Muscle layer of colon (tissue), 2 donors: ENCODE results near the gene ANK2.

Experiments
- H3K27ac ChIP-seq: one replicate; pipeline ENCODE4 v1.7.0; 2013; ENCODE audit warnings: low read depth, mild to moderate bottlenecking, low read length, moderate library complexity
- H3K27me3 ChIP-seq, 2 donors: one replicate each; pipeline ENCODE4 v1.7.0; 2013; ENCODE audit warnings: low read length in 2 of 2, mild to moderate bottlenecking in 2 of 2; ENCODE audit not compliant: insufficient read depth in 2 of 2, control insufficient read depth in 1 of 2
- H3K36me3 ChIP-seq: one replicate; pipeline ENCODE4 v1.7.0; 2013; ENCODE audit warnings: mild to moderate bottlenecking, low read length; ENCODE audit not compliant: insufficient read depth
- H3K4me1 ChIP-seq: one replicate; pipeline ENCODE4 v1.7.0; 2013; ENCODE audit warnings: mild to moderate bottlenecking, low read length; ENCODE audit not compliant: insufficient read depth
- H3K4me3 ChIP-seq, 2 donors: one replicate each; pipeline ENCODE4 v1.7.0; 2013; ENCODE audit warnings: low read length in 2 of 2, low read depth in 1 of 2, mild to moderate bottlenecking in 1 of 2, moderate library complexity in 1 of 2
- H3K9ac ChIP-seq: one replicate; pipeline ENCODE4 v1.7.0; 2013; ENCODE audit warnings: low read length
- H3K9me3 ChIP-seq: one replicate; pipeline ENCODE4 v1.7.0; 2013; ENCODE audit warnings: mild to moderate bottlenecking, low read length
- donor health status: abdominal sarcoma.
- donor health status: Adenocarcinoma of cecum.

Gene ANK2

GRCh38 chr4:113350576-113350975, 301.1 kb downstream of the ANK2 start:
- Histone ChIP-seq H3K9ac (no peak overlapping the region), H3K27me3 (no peaks in the 10 kb centered on the region), H3K4me1 (no peaks in the 10 kb centered on the region), H3K4me3 (no peak overlapping the region), H3K27ac (no peak overlapping the region), H3K36me3 (peaks cover 22% of the 10 kb centered on the region), H3K9me3 (no peaks in the 10 kb centered on the region)

- H3K4me1 ChIP-seq: no peaks in the 10 kb centered on the region
- H3K4me3 ChIP-seq: no peak overlapping the region
- peaks cover 14% of the 10 kb centered on the region for H3K36me3 ChIP-seq
- no peaks in the 10 kb centered on the region for H3K27me3 ChIP-seq
- H3K9ac ChIP-seq: no peak overlapping the region
- no peak overlapping the region for H3K27ac ChIP-seq
- no peaks in the 10 kb centered on the region for H3K9me3 ChIP-seq
Observed at GRCh38 chr4:113355550-113356371, 306.3 kb downstream of the ANK2 start.

- Histone ChIP-seq H3K36me3 (peaks cover 14% of the 10 kb centered on the region), H3K4me3 (no peak overlapping the region), H3K27me3 (no peaks in the 10 kb centered on the region), H3K9ac (no peak overlapping the region), H3K27ac (no peak overlapping the region), H3K4me1 (no peaks in the 10 kb centered on the region), H3K9me3 (no peaks in the 10 kb centered on the region)
Observed at GRCh38 chr4:113356453-113356852, 307.0 kb downstream of the ANK2 start.

GRCh38 chr4:113358784-113359183, 309.3 kb downstream of the ANK2 start:
- Histone ChIP-seq H3K27me3 (no peaks in the 10 kb centered on the region), H3K4me1 (no peaks in the 10 kb centered on the region), H3K27ac (no peak overlapping the region), H3K9ac (no peak overlapping the region), H3K4me3 (no peak overlapping the region), H3K36me3 (peaks cover 21% of the 10 kb centered on the region), H3K9me3 (no peaks in the 10 kb centered on the region)

GRCh38 chr4:113365377-113365776, 315.9 kb downstream of the ANK2 start:
- no peak overlapping the region for H3K4me3 ChIP-seq
- H3K27ac ChIP-seq: no peak overlapping the region
- H3K9ac ChIP-seq: no peak overlapping the region
- H3K36me3 ChIP-seq: peaks cover 47% of the 10 kb centered on the region
- H3K9me3 ChIP-seq: no peaks in the 10 kb centered on the region
- H3K4me1 ChIP-seq: no peaks in the 10 kb centered on the region
- no peaks in the 10 kb centered on the region for H3K27me3 ChIP-seq

GRCh38 chr4:113368056-113368455, 318.6 kb downstream of the ANK2 start:
- no peaks in the 10 kb centered on the region for H3K4me1 ChIP-seq
- H3K36me3 ChIP-seq: peaks cover 53% of the 10 kb centered on the region
- no peak overlapping the region for H3K27ac ChIP-seq
- no peak overlapping the region for H3K4me3 ChIP-seq
- no peaks in the 10 kb centered on the region for H3K27me3 ChIP-seq
- H3K9me3 ChIP-seq: no peaks in the 10 kb centered on the region
- no peak overlapping the region for H3K9ac ChIP-seq

- no peak overlapping the region for H3K4me3 ChIP-seq
Observed at GRCh38 chr4:113371111-113371510, 321.7 kb downstream of the ANK2 start.

GRCh38 chr4:113375964-113376666, 326.7 kb downstream of the ANK2 start:
- Histone ChIP-seq H3K27ac (no peak overlapping the region), H3K4me3 (no peak overlapping the region), H3K27me3 (no peaks in the 10 kb centered on the region), H3K9ac (no peak overlapping the region), H3K36me3 (peaks cover 19% of the 10 kb centered on the region), H3K4me1 (no peaks in the 10 kb centered on the region), H3K9me3 (no peaks in the 10 kb centered on the region)

More at GRCh38 chr4:113371111-113371510, 321.7 kb downstream of the ANK2 start:
- Histone ChIP-seq H3K27me3 (no peaks in the 10 kb centered on the region), H3K9ac (no peak overlapping the region), H3K27ac (no peak overlapping the region), H3K4me1 (no peaks in the 10 kb centered on the region), H3K9me3 (no peaks in the 10 kb centered on the region), H3K36me3 (peaks cover 31% of the 10 kb centered on the region)

GRCh38 chr4:113378836-113379235, 329.4 kb downstream of the ANK2 start:
- Histone ChIP-seq H3K27me3 (no peaks in the 10 kb centered on the region), H3K4me1 (no peaks in the 10 kb centered on the region), H3K9me3 (no peaks in the 10 kb centered on the region), H3K9ac (no peak overlapping the region), H3K36me3 (peaks cover 6% of the 10 kb centered on the region), H3K4me3 (no peak overlapping the region), H3K27ac (no peak overlapping the region)

- no peak overlapping the region for H3K27ac ChIP-seq
- no peak overlapping the region for H3K4me3 ChIP-seq
- H3K4me1 ChIP-seq: peaks cover 10% of the 10 kb centered on the region
Observed at GRCh38 chr4:113382704-113383103, 333.3 kb downstream of the ANK2 start.

GRCh38 chr4:113383111-113383785, 333.8 kb downstream of the ANK2 start:
- H3K36me3 ChIP-seq: peaks cover 4% of the 10 kb centered on the region
- no peak overlapping the region for H3K27ac ChIP-seq
- no peak overlapping the region for H3K4me3 ChIP-seq
- H3K9me3 ChIP-seq: no peaks in the 10 kb centered on the region
- H3K4me1 ChIP-seq: peaks cover 10% of the 10 kb centered on the region
- no peak overlapping the region for H3K9ac ChIP-seq
- no peaks in the 10 kb centered on the region for H3K27me3 ChIP-seq

More at GRCh38 chr4:113382704-113383103, 333.3 kb downstream of the ANK2 start:
- H3K9ac ChIP-seq: no peak overlapping the region
- H3K36me3 ChIP-seq: peaks cover 6% of the 10 kb centered on the region
- H3K27me3 ChIP-seq: no peaks in the 10 kb centered on the region
- H3K9me3 ChIP-seq: no peaks in the 10 kb centered on the region
